HepG2 (cell line): ENCODE data around the gene MRPL10. TPM values are rescaled to one million over a fixed set of nuclear protein-coding genes. Genes with fewer than 3 reads are reported as not detected.

Experiments
- CAMTA2 ChIP-seq: sonication (generic); formaldehyde crosslinking; IDR thresholded peaks from 2 replicates; pipeline ENCODE4 v1.4.0; 2020; ENCODE audit warnings: mild to moderate bottlenecking, missing genetic modification reagents, borderline replicate concordance
- CHD2 ChIP-seq: IDR thresholded peaks from 2 replicates; pipeline ENCODE4 v1.6.1; 2011; ENCODE audit warnings: low read depth, low read length, improper control_type of control experiment
- ELF4 ChIP-seq: sonication (generic); formaldehyde crosslinking; IDR thresholded peaks from 2 replicates; pipeline ENCODE4 v1.5.0; 2020; ENCODE audit warnings: missing genetic modification reagents, mild to moderate bottlenecking, moderate library complexity, borderline replicate concordance
- FOXJ3 ChIP-seq: sonication (generic); formaldehyde crosslinking; IDR thresholded peaks from 2 replicates; pipeline ENCODE4 v1.4.0; 2020; ENCODE audit warnings: missing genetic modification reagents, mild to moderate bottlenecking, borderline replicate concordance
- HES4 ChIP-seq: sonication (generic); formaldehyde crosslinking; IDR thresholded peaks from 2 replicates; pipeline ENCODE4 v1.9.0; 2021; ENCODE audit warnings: mild to moderate bottlenecking, missing genetic modification reagents, borderline replicate concordance
- ISL2 ChIP-seq: sonication (generic); formaldehyde crosslinking; IDR thresholded peaks from 2 replicates; pipeline ENCODE4 v1.5.0; 2020; ENCODE audit warnings: missing genetic modification reagents
- KAT8 ChIP-seq: IDR thresholded peaks from 2 replicates; pipeline ENCODE4 v1.6.1; 2016; ENCODE audit warnings: missing genetic modification reagents, missing compliant biosample characterization
- KMT2B ChIP-seq: IDR thresholded peaks from 2 replicates; pipeline ENCODE4 v1.6.1; 2016; ENCODE audit warnings: missing genetic modification reagents, missing compliant biosample characterization
- MLLT10 ChIP-seq: sonication (generic); formaldehyde crosslinking; IDR thresholded peaks from 2 replicates; pipeline ENCODE4 v1.4.0; 2020; ENCODE audit warnings: missing genetic modification reagents
- MYC ChIP-seq: sonication (generic); formaldehyde crosslinking; IDR thresholded peaks from 2 replicates; pipeline ENCODE4 v1.9.0; 2021; ENCODE audit warnings: missing genetic modification reagents, borderline replicate concordance
- MYPOP ChIP-seq: sonication (generic); formaldehyde crosslinking; IDR thresholded peaks from 2 replicates; pipeline ENCODE4 v1.8.1; 2023; ENCODE audit warnings: mild to moderate bottlenecking, moderate library complexity, missing genetic modification reagents
- PHF8 ChIP-seq: sonication (generic); formaldehyde crosslinking; IDR thresholded peaks from 2 replicates; pipeline ENCODE4 v1.5.0; 2020; ENCODE audit warnings: missing genetic modification reagents
- RAD51 ChIP-seq: fragments of 450-650 bp; IDR thresholded peaks from 2 replicates; pipeline ENCODE4 v1.6.1; 2016; ENCODE audit warnings: borderline replicate concordance
- SIX4 ChIP-seq: sonication (generic); formaldehyde crosslinking; IDR thresholded peaks from 2 replicates; pipeline ENCODE4 v1.4.0; 2020; ENCODE audit warnings: missing genetic modification reagents
- SP1 ChIP-seq, 2 experiments: fragments of 450-650 bp in 1 of 2; sonication (generic) in 1 of 2; formaldehyde crosslinking in 1 of 2; IDR thresholded peaks; 2 replicates each; pipeline versions ENCODE4 v1.4.0 to v1.6.1; 2016 to 2020; ENCODE audit warnings: missing genetic modification reagents in 1 of 2
- TP53 ChIP-seq: sonication (generic); formaldehyde crosslinking; conservative IDR thresholded peaks from 2 replicates; pipeline ENCODE4 v1.4.0; 2020; ENCODE audit warnings: missing genetic modification reagents
- ZBTB10 ChIP-seq: sonication (generic); formaldehyde crosslinking; IDR thresholded peaks from 2 replicates; pipeline ENCODE4 v1.4.0; 2020; ENCODE audit warnings: missing genetic modification reagents, borderline replicate concordance
- ZNF260 ChIP-seq: sonication (generic); formaldehyde crosslinking; IDR thresholded peaks from 2 replicates; pipeline ENCODE4 v1.4.0; 2020; ENCODE audit warnings: missing genetic modification reagents, low read depth, mild to moderate bottlenecking, borderline replicate concordance
- ZNF354B ChIP-seq: sonication (generic); formaldehyde crosslinking; IDR thresholded peaks from 2 replicates; pipeline ENCODE4 v1.8.0; 2022; ENCODE audit warnings: mild to moderate bottlenecking, missing genetic modification reagents
- ZNF431 ChIP-seq: sonication (generic); formaldehyde crosslinking; IDR thresholded peaks from 2 replicates; pipeline ENCODE4 v1.9.0; 2022; ENCODE audit warnings: missing genetic modification reagents, low read depth, mild to moderate bottlenecking, borderline replicate concordance
- ZNF547 ChIP-seq: sonication (generic); formaldehyde crosslinking; IDR thresholded peaks from 2 replicates; pipeline ENCODE4 v1.5.1; 2020; ENCODE audit warnings: mild to moderate bottlenecking, missing genetic modification reagents
- ZNF567 ChIP-seq: sonication (generic); formaldehyde crosslinking; IDR thresholded peaks from 2 replicates; pipeline ENCODE4 v1.8.1; 2023; ENCODE audit warnings: mild to moderate bottlenecking, missing genetic modification reagents, borderline replicate concordance
- ZNF670 ChIP-seq: sonication (generic); formaldehyde crosslinking; IDR thresholded peaks from 2 replicates; pipeline ENCODE4 v1.8.0; 2022; ENCODE audit warnings: mild to moderate bottlenecking, missing genetic modification reagents, borderline replicate concordance
- ZNF674 ChIP-seq: sonication (generic); formaldehyde crosslinking; IDR thresholded peaks from 2 replicates; pipeline ENCODE4 v1.5.0; 2020; ENCODE audit warnings: low read depth, mild to moderate bottlenecking, missing genetic modification reagents
- ZNF780A ChIP-seq: sonication (generic); formaldehyde crosslinking; IDR thresholded peaks from 2 replicates; pipeline ENCODE4 v1.8.0; 2022; ENCODE audit warnings: mild to moderate bottlenecking, missing genetic modification reagents, moderate library complexity
- ZNF792 ChIP-seq: IDR thresholded peaks from 2 replicates; pipeline ENCODE4 v1.6.1; 2016
- ZNF879 ChIP-seq: sonication (generic); formaldehyde crosslinking; IDR thresholded peaks from 2 replicates; pipeline ENCODE4 v1.8.1; 2023; ENCODE audit warnings: missing genetic modification reagents
- polyA plus RNA-seq, 8 experiments: library from polyadenylated mRNA; depleted of rRNA in 3 of 8; stranded (reverse) in 7 of 8; unstranded in 1 of 8; fragments of >200 nt; fragmentation: Illumina TruSeq in 4 of 8; extraction: Trizol in 4 of 8; gene quantifications; 2 replicates each; pipeline versions ENCODE4 v1.2.1 to v1.2.3, GENCODE V29; 2011 to 2016; ENCODE audit warnings: low read depth in 4 of 8, missing spikeins in 1 of 8, mixed read lengths in 1 of 8; ENCODE audit not compliant: insufficient read depth in 1 of 8
- total RNA-seq, 5 experiments: library from RNA; depleted of rRNA; stranded (reverse); fragments of >200 nt; fragmentation: Illumina TruSeq; extraction: Trizol; gene quantifications; 2 replicates each; pipeline ENCODE4 v1.2.3, GENCODE V29; 2016; ENCODE audit warnings: low read depth in 1 of 5
- TF ChIP-seq, protein P1 (sequence below): sonication (generic); formaldehyde crosslinking; IDR thresholded peaks from 2 replicates; pipeline ENCODE4 v1.5.1; 2020; ENCODE audit warnings: mild to moderate bottlenecking, missing genetic modification reagents, moderate library complexity

Gene MRPL10
- total and polyA plus RNA-seq, 2 of the 13 experiments (the other 11 are each of a cell fraction or from before 2014, with no cell fraction given) = 56.7 to 149 TPM

DNA sequence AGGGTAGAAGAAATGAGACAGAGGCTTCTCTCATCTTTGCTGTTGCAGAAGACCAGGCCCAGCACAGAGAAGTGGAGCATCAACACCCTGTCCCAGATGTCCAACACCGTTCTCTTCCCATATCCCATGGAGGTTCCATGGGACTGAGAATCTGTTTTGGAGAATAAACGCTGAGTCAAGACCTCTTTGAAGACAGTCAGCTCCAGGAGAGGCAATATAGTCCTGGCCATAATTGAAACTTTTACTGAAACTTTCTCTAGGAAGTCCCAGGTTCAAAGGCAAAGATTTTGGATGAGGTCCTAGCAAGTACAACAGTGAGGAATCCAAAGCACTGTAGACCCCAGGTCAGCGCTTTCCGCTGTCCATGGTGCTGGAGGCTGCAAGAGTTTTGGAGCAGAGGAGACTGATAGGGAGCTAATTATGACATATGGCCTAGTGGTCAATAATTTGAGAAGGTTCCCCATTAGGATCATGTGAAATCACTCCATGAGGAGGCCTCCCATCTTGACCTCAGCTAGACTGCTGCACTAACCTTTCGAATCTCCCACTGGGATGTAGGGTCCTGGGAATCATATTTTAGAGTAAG, 45.7 kb downstream of the MRPL10 start (continued):
- TF ChIP-seq CAMTA2 (CRISPR knock-in tag) = no peak
- no peak for TF ChIP-seq ZNF567 (CRISPR knock-in tag)
- TF ChIP-seq ISL2 (CRISPR knock-in tag) = no peak
- TF ChIP-seq HES4 (CRISPR knock-in tag) = no peak
- TF ChIP-seq SP1 (IDR thresholded peaks at IDR 0.05) = no peak
- TF ChIP-seq SP1 (CRISPR knock-in tag; IDR thresholded peaks at IDR 0.05) = no peak
- no peak for TF ChIP-seq RAD51
- no peak for TF ChIP-seq FOXJ3 (CRISPR knock-in tag)
- no peak for TF ChIP-seq ZNF354B (CRISPR knock-in tag)
- TF ChIP-seq ZNF792 (CRISPR knock-in tag) = peak; percentile 71; the same call in 1 of the 2 replicates
- TF ChIP-seq KMT2B (CRISPR knock-in tag) = peak; percentile 46; the same call in 1 of the 2 replicates
- TF ChIP-seq KAT8 (CRISPR knock-in tag) = peak; percentile 46; the same call in 1 of the 2 replicates
- no peak for TF ChIP-seq CHD2
- TF ChIP-seq ZNF670 (CRISPR knock-in tag) = peak; percentile 43; the same call in 1 of the 2 replicates
- TF ChIP-seq PHF8 = no peak
- TF ChIP-seq ZNF431 (CRISPR knock-in tag) = peak; percentile 64; the same call in 1 of the 2 replicates
- no peak for TF ChIP-seq ZNF674 (CRISPR knock-in tag)
- TF ChIP-seq MYPOP (CRISPR knock-in tag) = 0 out of 2 replicates have a peak, but pooled peaks have one; percentile 37
- no peak for TF ChIP-seq ZBTB10 (CRISPR knock-in tag)
- TF ChIP-seq SIX4 (CRISPR knock-in tag) = no peak
- TF ChIP-seq ELF4 (CRISPR knock-in tag) = no peak
- TF ChIP-seq, protein P1, sequence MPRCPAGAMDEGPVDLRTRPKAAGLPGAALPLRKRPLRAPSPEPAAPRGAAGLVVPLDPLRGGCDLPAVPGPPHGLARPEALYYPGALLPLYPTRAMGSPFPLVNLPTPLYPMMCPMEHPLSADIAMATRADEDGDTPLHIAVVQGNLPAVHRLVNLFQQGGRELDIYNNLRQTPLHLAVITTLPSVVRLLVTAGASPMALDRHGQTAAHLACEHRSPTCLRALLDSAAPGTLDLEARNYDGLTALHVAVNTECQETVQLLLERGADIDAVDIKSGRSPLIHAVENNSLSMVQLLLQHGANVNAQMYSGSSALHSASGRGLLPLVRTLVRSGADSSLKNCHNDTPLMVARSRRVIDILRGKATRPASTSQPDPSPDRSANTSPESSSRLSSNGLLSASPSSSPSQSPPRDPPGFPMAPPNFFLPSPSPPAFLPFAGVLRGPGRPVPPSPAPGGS (CRISPR knock-in tag) = 0 out of 2 replicates have a peak, but pooled peaks have one; percentile 61
- TF ChIP-seq ZNF879 = no peak
- TF ChIP-seq MLLT10 (CRISPR knock-in tag) = no peak
- no peak for TF ChIP-seq MYC (CRISPR knock-in tag)
- TF ChIP-seq TP53 (CRISPR knock-in tag) = no peak
- no peak for TF ChIP-seq ZNF260
- TF ChIP-seq ZNF780A (CRISPR knock-in tag) = 0 out of 2 replicates have a peak, but pooled peaks have one; percentile 39
- no peak for TF ChIP-seq ZNF547
